ENCODE data around the gene TRAF2.

The TRAF2 gene

DNA sequence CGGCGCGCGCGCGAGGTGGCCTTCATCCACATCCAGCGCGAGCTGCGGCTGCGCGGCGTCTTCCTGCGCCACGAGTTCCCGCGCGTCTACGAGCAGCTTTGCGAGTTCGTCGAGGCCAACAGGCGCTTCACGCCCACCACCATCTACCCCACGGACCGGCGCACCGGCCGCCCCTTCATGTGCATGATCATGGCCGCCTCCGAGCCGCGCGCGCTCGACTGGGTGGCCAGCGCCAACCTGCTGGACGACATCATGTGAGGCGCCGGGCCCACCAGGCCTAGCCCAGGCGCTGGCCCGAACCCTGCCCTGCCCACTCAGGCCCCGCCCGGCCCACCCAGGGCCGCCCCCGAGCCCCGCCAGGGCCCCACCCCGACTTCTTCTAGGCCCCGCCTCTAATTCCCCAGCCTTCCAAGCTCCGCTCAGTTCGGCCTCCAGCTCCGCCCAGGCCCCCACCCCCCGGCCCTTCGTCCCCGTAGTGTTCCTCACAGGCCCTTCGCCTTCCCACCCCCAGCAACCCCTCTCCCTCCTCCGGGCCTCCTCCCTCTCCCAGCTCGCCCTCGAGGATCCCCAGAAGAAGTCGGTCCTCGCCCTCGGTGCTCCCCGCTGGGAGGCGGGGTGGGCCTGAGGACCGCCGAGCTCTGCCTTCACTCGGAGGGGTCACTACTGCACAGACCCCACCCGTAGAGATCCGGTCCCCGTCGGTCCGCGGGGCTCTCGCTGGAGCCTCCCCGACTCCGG, 39.1 kb upstream of the TRAF2 start:
- ATAC-seq, result no peak
- peak; percentile 40 for DNase-seq

DNA sequence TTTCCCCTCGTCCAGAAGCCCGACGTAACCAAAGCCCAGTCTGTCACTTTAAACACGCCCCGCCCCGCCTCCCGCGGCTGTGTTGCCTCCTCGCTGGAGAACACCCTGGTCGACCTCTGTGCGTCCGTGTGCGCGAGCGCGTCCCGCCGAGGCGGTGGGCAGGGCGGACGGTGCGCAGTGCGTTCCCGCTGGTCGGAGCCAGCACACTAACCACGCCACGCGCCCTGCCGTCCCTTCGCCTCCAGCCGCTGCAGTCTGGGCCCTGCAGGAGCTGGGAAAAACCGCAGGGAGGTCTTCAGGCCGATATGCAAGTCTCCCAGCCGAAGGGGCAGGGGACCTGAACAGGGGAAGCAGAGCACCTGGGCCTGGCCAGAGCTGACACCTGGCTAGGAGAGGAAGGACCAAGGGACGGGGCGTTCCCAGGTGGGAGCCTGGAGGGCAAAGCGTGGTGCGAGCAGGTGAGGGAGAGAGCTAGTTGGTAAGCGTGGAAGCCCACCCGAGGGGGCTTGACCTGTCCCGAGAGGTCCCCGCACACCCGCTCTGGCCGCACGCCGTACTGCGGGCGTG, 38.4 kb upstream of the TRAF2 start:
- ATAC-seq (peak; percentile 34), DNase-seq (peak; percentile 90)

DNA sequence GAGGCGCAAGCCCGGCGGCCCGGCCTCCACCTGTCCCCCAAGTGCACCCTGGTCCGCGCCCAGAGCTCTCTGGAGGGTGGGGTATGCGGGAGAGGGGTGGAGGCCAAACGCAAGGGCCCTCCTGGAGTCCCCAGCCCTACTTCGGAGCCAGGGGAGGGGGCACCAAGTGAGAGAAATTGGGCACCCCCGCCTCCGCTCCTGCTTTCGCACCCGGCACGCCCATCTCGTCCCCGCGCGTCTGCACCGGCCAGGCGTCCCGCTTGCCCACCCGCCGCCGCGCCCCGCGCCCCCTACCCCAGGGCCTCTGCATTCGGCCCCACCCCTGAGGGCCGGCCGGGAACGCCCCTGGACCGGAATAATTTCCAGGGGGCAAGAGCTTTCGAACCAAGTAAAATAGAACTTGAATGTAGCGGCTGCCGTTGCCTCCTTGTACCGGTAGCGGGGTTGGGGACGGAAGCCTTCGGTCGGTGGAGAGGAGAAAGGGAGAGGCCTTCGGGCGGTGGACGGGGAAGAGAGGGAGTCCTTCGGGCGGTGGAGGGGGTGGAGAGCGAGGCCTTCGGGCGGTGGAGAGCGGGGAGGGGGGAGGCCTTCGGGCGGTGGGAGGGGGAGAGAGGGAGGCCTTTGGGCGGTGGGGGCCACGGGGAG, 37.8 kb upstream of the TRAF2 start:
- peak; percentile 47 for DNase-seq
- ATAC-seq, result no peak

DNA sequence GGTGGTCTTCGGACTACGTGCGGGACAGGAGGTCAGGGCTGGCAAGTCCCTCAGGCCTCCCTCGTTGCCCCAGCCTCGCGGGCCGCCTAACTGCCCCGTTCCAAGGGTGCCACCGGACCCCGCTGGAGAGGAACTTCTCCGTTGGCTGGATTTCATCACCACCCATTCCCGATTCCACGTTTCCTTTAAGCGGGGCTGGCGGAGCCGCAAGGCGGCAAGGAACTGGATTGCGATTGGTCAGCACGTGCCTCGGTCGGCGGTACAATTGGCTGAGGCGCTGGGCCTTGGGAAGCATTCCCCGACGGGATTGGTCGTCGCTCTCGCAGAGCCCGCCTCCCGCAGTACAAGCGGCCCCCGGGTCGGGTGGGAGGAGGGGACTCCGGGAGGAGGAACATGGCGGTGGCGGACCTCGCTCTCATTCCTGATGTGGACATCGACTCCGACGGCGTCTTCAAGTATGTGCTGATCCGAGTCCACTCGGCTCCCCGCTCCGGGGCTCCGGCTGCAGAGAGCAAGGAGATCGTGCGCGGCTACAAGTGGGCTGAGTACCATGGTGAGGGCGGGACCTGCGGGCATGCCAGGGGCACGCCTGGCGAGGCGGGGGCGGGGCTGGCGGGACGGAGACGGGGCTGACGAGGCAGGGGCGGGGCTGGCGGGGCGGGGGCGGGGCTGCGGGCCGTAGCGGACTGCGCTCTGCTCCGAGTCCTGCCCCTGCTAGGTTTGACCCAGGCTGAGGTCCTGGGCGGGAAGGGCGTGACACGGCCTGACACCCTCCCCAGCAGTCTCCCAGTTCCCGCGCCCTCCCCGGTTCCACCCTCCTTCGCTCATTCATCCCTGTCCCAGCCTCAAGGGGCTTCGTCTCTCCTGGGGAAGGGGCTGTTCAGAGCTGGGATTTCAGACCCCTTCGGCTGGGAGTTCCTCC, 37.0 kb upstream of the TRAF2 start, which contains the start of gene PHPT1:
Gene PHPT1, plus strand, starts transcription at position 372 of the 922 bp plus-strand sequence. Its CDS starts 22 bp downstream, at position 394.
- peak; percentile 97 for DNase-seq
- ATAC-seq, result peak; percentile 89

DNA sequence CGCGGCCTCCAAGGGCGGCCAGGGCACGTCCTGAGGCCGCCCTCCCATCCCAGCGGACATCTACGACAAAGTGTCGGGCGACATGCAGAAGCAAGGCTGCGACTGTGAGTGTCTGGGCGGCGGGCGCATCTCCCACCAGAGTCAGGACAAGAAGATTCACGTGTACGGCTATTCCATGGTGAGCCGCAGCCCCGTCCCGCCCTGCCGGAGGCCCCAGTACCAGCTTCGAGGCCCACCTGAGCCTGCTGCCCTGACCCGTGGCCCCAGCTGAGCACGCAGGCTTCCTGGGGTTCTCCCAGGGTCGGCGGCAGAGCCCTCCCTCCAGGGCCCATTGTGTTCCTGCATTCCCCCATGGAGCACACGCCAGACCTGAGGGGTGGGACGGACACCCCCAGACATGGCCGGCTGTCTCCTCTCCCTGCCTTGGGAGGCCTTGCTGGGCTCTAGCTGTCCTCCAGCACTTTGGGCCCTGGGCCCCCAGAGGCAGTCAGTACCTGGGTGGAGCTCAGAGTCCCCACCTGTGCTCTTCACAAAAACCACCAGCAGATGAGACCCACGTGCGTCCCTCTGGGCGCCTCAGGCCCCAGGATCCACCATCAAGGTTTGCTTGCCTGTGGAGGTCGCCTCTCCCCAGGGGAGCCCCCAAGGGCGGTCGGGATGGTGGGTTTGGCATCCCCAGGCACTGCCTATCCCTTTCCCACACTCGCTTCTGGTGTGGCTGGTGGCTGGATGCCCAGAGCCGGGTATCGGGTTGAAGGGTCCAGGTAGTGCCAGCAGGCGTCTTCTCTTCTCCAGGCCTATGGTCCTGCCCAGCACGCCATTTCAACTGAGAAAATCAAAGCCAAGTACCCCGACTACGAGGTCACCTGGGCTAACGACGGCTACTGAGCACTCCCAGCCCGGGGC, 36.1 kb upstream of the TRAF2 start:
- no peak for ATAC-seq

DNA sequence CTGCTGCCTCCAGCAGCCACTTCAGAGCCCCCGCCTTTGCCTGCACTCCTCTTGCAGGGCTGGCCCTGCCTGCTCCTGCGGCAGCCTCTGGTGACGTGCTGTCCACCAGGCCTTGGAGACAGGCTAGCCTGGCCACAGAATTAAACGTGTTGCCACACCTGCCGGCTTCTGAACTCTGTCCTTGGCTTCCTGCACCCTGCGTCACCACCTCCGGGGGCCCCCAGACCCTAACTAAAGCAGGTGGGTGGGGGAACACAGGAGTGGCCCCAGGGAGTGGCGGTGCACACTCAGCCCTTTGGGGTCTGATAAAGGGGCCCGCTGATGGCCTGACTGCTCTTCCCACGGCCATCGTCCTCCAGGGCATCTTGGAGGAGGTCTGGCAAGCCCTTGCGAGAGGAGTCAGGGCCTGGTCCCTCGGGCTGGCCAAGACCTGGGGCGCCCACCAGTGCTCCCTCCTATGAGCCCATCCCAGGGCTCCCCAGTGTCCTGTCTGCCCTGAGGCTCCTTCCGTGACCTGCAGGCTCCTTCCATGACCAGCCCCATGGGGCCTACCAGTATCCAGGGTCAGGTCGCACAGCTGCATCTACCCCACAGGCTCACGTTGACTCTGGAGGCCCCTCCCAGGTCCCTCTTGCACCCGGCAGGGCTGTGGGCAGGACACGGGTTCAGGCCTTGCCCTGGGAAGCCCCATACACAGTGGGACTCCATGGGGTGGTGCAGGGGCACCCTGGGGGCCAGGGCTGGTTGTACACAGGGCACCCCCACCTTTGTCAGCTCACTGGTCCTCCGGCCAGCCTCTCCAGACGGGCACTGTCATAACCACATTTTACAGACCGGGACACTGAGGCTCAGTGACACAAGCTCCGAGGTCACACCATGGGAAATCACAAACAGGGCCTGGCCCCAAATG, 35.2 kb upstream of the TRAF2 start:
- DNase-seq (no peak), ATAC-seq (no peak)

More for the DNA sequence above, 36.1 kb upstream of the TRAF2 start:
- DNase-seq, result no peak

DNA sequence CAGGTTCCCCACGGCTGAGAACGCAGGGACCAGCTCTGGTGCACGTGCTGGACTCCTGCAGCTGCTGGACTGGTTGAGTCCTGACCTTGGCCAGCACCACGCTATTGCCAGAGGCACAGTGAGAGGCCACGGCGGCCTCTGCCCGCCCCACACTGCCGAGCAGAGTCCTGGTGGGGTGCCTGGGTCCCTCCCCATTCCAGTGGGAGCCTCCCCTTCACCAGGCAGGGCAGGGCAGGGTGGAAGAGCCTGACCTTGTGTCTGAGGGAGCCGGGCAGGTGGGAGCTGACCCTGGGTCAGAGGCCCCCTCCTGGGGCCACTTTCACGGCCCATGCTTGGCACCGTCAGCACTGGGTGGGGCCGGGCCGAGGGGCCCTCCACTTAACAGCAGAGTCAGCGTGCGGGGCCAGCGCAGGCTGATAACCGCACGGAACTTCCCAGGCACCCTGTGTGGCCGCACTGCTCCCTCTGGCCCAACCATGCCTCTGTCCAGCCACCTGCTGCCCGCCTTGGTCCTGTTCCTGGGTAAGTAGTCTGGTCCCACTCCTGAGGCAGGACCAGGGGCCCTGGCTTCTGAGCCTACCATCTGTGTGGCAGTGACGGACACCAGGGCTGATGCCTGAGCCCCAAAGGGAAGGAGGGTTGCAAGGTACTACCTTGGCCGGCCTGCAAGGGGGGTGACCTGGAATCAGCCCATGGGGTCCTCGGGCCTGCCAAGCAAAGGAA, 34.2 kb upstream of the TRAF2 start, which contains the start of gene MAMDC4:
Gene MAMDC4, plus strand, starts transcription at position 406 of the 723 bp plus-strand sequence. Its CDS starts 71 bp downstream, at position 477.
- ATAC-seq (no peak), DNase-seq (no peak)

DNA sequence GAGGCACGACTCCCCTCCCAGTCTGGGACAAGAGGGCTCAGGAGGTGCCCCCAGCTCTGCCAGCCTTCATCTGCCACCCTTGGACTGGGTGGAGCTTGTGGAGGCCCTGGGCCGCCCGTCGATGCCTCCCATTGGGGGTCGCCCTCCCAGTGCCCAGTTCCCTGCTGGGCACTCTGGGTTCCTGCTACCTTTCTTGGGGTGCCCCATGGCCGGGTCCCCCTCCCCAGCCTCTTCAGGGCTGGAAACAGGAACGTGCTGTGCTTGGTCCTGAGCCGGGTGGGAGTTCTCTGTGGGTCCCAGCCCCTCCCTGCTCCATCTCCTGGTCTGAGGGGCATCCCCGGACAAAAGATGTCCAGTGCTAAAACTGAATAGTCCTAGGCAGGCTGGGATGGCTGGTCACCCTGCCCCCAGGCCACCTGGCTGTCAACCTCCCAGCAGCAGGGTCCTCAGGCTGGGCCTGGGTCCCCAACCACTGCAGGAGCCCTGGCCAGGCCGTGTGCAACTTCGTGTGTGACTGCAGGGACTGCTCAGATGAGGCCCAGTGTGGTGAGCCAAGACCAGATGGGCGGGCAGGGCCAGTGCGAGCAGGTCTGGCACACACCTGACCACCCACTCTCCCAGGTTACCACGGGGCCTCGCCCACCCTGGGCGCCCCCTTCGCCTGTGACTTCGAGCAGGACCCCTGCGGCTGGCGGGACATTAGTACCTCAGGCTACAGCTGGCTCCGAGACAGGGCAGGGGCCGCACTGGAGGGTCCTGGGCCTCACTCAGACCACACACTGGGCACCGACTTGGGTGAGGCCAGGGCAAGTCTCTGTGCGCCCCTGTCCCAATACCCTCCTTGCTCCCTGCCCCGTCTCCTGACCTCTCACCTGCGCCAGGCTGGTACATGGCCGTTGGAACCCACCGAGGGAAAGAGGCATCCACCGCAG, 33.4 kb upstream of the TRAF2 start:
- ATAC-seq, result no peak

DNA sequence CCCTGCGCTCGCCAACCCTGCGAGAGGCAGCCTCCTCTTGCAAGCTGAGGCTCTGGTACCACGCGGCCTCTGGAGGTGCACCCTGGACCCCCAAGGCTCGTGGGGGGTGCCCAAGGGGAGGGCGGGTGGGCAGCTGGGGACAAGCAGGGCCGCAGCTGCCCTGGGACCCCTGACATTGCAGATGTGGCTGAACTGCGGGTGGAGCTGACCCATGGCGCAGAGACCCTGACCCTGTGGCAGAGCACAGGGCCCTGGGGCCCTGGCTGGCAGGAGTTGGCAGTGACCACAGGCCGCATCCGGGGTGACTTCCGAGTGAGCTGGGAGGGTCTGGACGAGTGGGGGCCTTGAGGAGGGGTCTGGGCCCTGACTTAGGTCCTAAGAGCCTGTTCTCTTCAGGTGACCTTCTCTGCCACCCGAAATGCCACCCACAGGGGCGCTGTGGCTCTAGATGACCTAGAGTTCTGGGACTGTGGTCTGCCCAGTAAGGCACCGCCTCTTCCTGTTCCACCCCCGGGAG, 32.7 kb upstream of the TRAF2 start:
- DNase-seq (no peak), ATAC-seq (no peak)

More for the DNA sequence above, 33.4 kb upstream of the TRAF2 start:
- DNase-seq, result no peak

DNA sequence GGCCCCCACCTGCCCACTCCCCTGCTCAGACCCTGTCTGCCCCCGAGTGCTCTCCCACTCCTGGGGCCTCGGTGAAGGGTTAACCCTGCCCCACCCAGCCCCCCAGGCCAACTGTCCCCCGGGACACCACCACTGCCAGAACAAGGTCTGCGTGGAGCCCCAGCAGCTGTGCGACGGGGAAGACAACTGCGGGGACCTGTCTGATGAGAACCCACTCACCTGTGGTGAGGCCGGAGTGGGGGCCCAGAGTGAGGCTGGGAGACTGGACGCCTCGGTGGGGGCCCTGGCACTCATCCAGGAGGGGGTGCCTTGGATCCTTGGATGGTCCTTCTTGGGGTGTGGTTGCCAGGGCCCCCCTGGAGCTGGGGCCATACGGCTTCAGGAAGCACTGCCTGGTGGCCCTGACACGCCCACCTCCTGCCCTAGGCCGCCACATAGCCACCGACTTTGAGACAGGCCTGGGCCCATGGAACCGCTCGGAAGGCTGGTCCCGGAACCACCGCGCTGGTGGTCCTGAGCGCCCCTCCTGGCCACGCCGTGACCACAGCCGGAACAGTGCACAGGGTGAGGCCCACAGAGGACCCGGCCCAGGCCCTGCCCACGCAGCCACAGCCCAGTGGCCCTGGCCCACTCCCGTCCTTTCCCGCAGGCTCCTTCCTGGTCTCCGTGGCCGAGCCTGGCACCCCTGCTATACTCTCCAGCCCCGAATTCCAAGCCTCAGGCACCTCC, 32.0 kb upstream of the TRAF2 start:
- DNase-seq (no peak), ATAC-seq (no peak)

DNA sequence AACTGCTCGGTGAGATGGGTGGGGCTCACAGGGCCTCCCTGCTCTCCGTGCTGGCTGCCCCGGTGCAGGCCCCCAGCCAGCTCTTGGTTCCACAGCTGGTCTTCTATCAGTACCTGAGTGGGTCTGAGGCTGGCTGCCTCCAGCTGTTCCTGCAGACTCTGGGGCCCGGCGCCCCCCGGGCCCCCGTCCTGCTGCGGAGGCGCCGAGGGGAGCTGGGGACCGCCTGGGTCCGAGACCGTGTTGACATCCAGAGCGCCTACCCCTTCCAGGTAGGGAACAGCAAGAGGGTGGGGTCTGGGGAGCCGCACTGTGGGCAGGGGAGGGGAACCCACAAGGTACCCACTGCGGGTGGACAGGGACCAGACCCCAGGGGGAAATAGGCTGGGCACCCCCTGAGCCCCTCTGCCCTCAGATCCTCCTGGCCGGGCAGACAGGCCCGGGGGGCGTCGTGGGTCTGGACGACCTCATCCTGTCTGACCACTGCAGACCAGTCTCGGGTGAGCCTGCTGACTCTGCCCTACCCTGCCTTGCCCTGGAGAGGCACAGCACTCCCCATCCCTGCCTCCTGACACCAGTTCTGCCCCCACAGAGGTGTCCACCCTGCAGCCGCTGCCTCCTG, 31.4 kb upstream of the TRAF2 start:
- ATAC-seq, result no peak
- no peak for DNase-seq

DNA sequence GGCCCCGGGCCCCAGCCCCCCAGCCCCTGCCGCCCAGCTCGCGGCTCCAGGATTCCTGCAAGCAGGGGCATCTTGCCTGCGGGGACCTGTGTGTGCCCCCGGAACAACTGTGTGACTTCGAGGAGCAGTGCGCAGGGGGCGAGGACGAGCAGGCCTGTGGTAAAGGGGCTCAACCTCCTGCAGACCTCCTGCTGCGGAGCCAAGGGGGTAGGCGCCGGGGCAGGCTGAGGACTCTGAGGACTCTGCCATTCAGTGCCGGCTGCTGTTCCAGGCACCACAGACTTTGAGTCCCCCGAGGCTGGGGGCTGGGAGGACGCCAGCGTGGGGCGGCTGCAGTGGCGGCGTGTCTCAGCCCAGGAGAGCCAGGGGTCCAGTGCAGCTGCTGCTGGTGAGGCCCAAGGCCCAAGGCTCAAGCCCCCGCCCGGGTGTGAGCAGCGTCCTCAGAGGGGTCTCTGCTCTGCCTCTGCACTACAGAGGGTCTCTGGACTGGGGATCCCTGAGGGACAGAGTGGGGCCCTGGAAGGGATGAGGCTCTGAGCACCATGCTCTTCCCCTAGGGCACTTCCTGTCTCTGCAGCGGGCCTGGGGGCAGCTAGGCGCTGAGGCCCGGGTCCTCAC, 30.7 kb upstream of the TRAF2 start:
- DNase-seq (no peak), ATAC-seq (no peak)

DNA sequence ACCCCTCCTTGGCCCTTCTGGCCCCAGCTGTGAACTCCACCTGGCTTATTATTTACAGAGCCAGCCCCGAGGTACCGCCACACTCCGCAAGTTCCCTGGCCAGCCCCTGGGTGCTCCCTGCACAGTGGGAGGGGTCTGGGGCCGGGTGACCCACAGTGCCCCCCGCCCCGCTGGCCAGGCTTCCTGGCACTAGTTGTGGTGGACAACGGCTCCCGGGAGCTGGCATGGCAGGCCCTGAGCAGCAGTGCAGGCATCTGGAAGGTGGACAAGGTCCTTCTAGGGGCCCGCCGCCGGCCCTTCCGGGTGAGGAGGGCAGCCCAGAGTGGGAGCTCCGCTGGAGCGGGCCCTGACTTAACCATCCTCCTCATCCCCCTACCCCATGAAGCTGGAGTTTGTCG, 30.2 kb upstream of the TRAF2 start:
- DNase-seq, result no peak
- ATAC-seq, result no peak

DNA sequence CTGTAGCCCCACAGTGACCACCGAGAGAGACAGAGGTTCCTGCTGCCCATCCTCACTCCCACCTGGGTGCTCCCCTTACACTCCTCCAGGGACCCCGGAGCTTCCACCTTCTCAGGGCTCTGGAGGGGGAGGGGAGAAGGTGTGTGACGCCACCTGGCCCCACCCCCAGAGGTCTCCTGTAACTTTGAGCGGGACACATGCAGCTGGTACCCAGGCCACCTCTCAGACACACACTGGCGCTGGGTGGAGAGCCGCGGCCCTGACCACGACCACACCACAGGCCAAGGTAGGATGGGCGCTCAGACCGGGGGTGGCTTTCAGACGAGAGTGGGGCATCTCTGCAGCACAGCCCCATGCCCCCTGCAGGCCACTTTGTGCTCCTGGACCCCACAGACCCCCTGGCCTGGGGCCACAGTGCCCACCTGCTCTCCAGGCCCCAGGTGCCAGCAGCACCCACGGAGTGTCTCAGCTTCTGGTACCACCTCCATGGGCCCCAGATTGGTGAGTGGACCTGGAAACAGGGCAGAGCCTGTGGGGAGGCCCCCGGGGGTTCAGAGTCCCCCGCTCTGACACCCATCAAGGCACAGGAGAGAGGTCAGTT, 29.7 kb upstream of the TRAF2 start:
- ATAC-seq (no peak), DNase-seq (no peak)

DNA sequence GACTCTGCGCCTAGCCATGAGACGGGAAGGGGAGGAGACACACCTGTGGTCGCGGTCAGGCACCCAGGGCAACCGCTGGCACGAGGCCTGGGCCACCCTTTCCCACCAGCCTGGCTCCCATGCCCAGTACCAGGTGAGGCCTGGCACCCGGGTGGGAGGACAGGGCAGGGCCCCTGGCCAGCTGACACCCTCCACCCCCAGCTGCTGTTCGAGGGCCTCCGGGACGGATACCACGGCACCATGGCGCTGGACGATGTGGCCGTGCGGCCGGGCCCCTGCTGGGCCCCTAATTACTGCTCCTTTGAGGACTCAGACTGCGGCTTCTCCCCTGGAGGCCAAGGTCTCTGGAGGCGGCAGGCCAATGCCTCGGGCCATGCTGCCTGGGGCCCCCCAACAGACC, 29.1 kb upstream of the TRAF2 start:
- DNase-seq, result no peak

More for the DNA sequence above, 29.1 kb upstream of the TRAF2 start:
- no peak for ATAC-seq

Measured in stimulated activated naive CD8-positive, alpha-beta T cell treated with anti-CD3 and anti-CD28 coated beads, Interleukin-15, Interleukin-2, amounts not matched to agents 100 U/mL and 50 U/mL, for 24 hours (primary cell).